Dedifferentiated amniotic fluid mesenchymal stem cell (primary cell): ENCODE data around the gene PEX11G.

Source experiments
- DNase-seq: peaks from one replicate; pipeline ENCODE4 v3.0.0-alpha.2; 2016; ENCODE audit errors: extremely low spot score

Gene PEX11G

GRCh38 chr19:7521551-7522071, 32.8 kb upstream of the PEX11G start:
- no peak for DNase-seq

- no peak for DNase-seq
Measured at GRCh38 chr19:7520131-7521051, 31.6 kb upstream of the PEX11G start.

GRCh38 chr19:7519361-7520130, 30.7 kb upstream of the PEX11G start:
- no peak for DNase-seq

GRCh38 chr19:7516878-7517277, 28.0 kb upstream of the PEX11G start:
- DNase-seq, result no peak

- DNase-seq, result no peak
Measured at GRCh38 chr19:7516333-7516732, 27.5 kb upstream of the PEX11G start.

- DNase-seq, result peak; percentile 47
Measured at GRCh38 chr19:7515645-7516151, 26.9 kb upstream of the PEX11G start, which contains the start of gene ZNF358. ZNF358 (plus strand) TSS chr19:7516103; CDS start chr19:7519243, 3,140 bp downstream.

- no peak for DNase-seq
Measured at GRCh38 chr19:7515110-7515644, 26.3 kb upstream of the PEX11G start.

GRCh38 chr19:7513809-7514642, 25.2 kb upstream of the PEX11G start:
- DNase-seq, result no peak

GRCh38 chr19:7512400-7512851, 23.6 kb upstream of the PEX11G start:
- DNase-seq, result no peak

- DNase-seq, result no peak
Measured at GRCh38 chr19:7509625-7510024, 20.8 kb upstream of the PEX11G start.

GRCh38 chr19:7507884-7508283, 19.0 kb upstream of the PEX11G start:
- peak; percentile 52 for DNase-seq

- DNase-seq, result no peak
Measured at GRCh38 chr19:7506385-7507328, 17.8 kb upstream of the PEX11G start.

GRCh38 chr19:7505682-7506384, 17.0 kb upstream of the PEX11G start:
- DNase-seq, result no peak

GRCh38 chr19:7505288-7505681, 16.4 kb upstream of the PEX11G start:
- no peak for DNase-seq

- DNase-seq, result no peak
Measured at GRCh38 chr19:7504684-7505083, 15.8 kb upstream of the PEX11G start.

- no peak for DNase-seq
Measured at GRCh38 chr19:7502552-7502951, 13.7 kb upstream of the PEX11G start.

GRCh38 chr19:7500811-7501450, 12.1 kb upstream of the PEX11G start:
- DNase-seq, result no peak

- no peak for DNase-seq
Measured at GRCh38 chr19:7497292-7497691, 8.5 kb upstream of the PEX11G start.
